ENCODE measurements around the gene HLA-A. TPM values are rescaled to one million over a fixed set of nuclear protein-coding genes. Genes with fewer than 3 reads are reported as not detected.
"Not testable (repeated sequence)": the region's sequence is repeated elsewhere in the genome, so short reads cannot be mapped to it uniquely, and the experiment has no call there.

The HLA-A gene
- total RNA-seq, 2 donors from 2014 or later, result 1,261 to 1,795 TPM

GRCh38 chr6:29924731-29925130 is 17.6 kb upstream of the HLA-A start:
- no peaks in the 10 kb centered on the region for H3K9me3 Mint-ChIP-seq
- peaks cover 50% of the 10 kb centered on the region for H3K4me1 Mint-ChIP-seq (ENCODE audit: low read depth)
- peak; percentile 25 to 62 for DNase-seq
- no peaks in the 10 kb centered on the region for H3K27me3 Mint-ChIP-seq (ENCODE audit: low read depth)
- H3K27ac Mint-ChIP-seq, result peak overlapping the region; percentile 66
- peak overlapping the region; percentile 59 to 84 for H3K4me3 Mint-ChIP-seq
- peaks cover 2 to 3% of the 10 kb centered on the region in 2 donors for H3K36me3 Mint-ChIP-seq (ENCODE audit: insufficient read depth in 2 of 2)
- ATAC-seq (replicated peaks in 1 of 2), result peak; percentile 27 to 59

GRCh38 chr6:29925321-29925720 is 17.0 kb upstream of the HLA-A start:
- no peaks in the 10 kb centered on the region for H3K9me3 Mint-ChIP-seq
- H3K4me3 Mint-ChIP-seq, result peak overlapping the region; percentile 87 to 94
- no peak for DNase-seq
- H3K4me1 Mint-ChIP-seq (ENCODE audit: low read depth), result peaks cover 53% of the 10 kb centered on the region
- ATAC-seq (replicated peaks in 1 of 2), result no peak
- no peaks in the 10 kb centered on the region for H3K27me3 Mint-ChIP-seq (ENCODE audit: low read depth)
- H3K27ac Mint-ChIP-seq, result peak overlapping the region; percentile 48
- peaks cover 2 to 3% of the 10 kb centered on the region in 2 donors for H3K36me3 Mint-ChIP-seq (ENCODE audit: insufficient read depth in 2 of 2)

GRCh38 chr6:29925727-29926412 is 16.5 kb upstream of the HLA-A start:
- DNase-seq (no peak), ATAC-seq (replicated peaks in 1 of 2) (peak in 1 of 2 donors; percentile 3)
- Mint-ChIP-seq H3K27ac (peak overlapping the region; percentile 91), H3K27me3 (ENCODE audit: low read depth) (no peaks in the 10 kb centered on the region), H3K4me1 (ENCODE audit: low read depth) (peaks cover 53% of the 10 kb centered on the region), H3K9me3 (no peaks in the 10 kb centered on the region), H3K4me3 (peak overlapping the region; percentile 87 to 94), H3K36me3 (ENCODE audit: insufficient read depth in 2 of 2) (peaks cover 2 to 3% of the 10 kb centered on the region in 2 donors)

GRCh38 chr6:29926413-29927274 is 15.7 kb upstream of the HLA-A start:
- ATAC-seq (replicated peaks in 1 of 2) (peak; percentile 90 to 94), DNase-seq (peak; percentile 86 to 87)
- H3K4me3 Mint-ChIP-seq, result peak overlapping the region; percentile 87 to 94
- peak overlapping the region; percentile 92 for H3K27ac Mint-ChIP-seq
- H3K4me1 Mint-ChIP-seq (ENCODE audit: low read depth), result peaks cover 53% of the 10 kb centered on the region
- H3K36me3 Mint-ChIP-seq (ENCODE audit: insufficient read depth in 2 of 2), result peaks cover 2 to 3% of the 10 kb centered on the region in 2 donors
- no peaks in the 10 kb centered on the region for H3K27me3 Mint-ChIP-seq (ENCODE audit: low read depth)
- no peaks in the 10 kb centered on the region for H3K9me3 Mint-ChIP-seq

GRCh38 chr6:29927275-29927569 is 15.1 kb upstream of the HLA-A start:
- ATAC-seq (replicated peaks in 1 of 2), result no peak
- H3K36me3 Mint-ChIP-seq (ENCODE audit: insufficient read depth in 2 of 2), result peaks cover 2 to 3% of the 10 kb centered on the region in 2 donors

GRCh38 chr6:29927841-29928388 is 14.4 kb upstream of the HLA-A start:
- Mint-ChIP-seq H3K4me1 (ENCODE audit: low read depth) (peaks cover 53% of the 10 kb centered on the region), H3K9me3 (no peaks in the 10 kb centered on the region), H3K36me3 (ENCODE audit: insufficient read depth in 2 of 2) (peaks cover 2 to 3% of the 10 kb centered on the region in 2 donors), H3K4me3 (peak overlapping the region; percentile 87 to 94), H3K27ac (peak overlapping the region; percentile 92), H3K27me3 (ENCODE audit: low read depth) (no peaks in the 10 kb centered on the region)
- no peak for ATAC-seq (replicated peaks in 1 of 2)
- no peak for DNase-seq

More at GRCh38 chr6:29927275-29927569, 15.1 kb upstream of the HLA-A start:
- H3K4me1 Mint-ChIP-seq (ENCODE audit: low read depth), result peaks cover 53% of the 10 kb centered on the region
- H3K9me3 Mint-ChIP-seq, result no peaks in the 10 kb centered on the region
- H3K27ac Mint-ChIP-seq, result peak overlapping the region; percentile 92
- no peaks in the 10 kb centered on the region for H3K27me3 Mint-ChIP-seq (ENCODE audit: low read depth)
- peak overlapping the region; percentile 87 to 94 for H3K4me3 Mint-ChIP-seq
- no peak for DNase-seq

- not testable (repeated sequence) for H3K27me3 Mint-ChIP-seq (ENCODE audit: low read depth); DNase-seq; ATAC-seq (replicated peaks in 1 of 2); H3K4me3 Mint-ChIP-seq; H3K27ac Mint-ChIP-seq; H3K9me3 Mint-ChIP-seq; H3K36me3 Mint-ChIP-seq (ENCODE audit: insufficient read depth in 2 of 2)
- peaks cover 41% of the 10 kb centered on the region for H3K4me1 Mint-ChIP-seq (ENCODE audit: low read depth)
These were observed 12.3 kb upstream of the HLA-A start for GRCh38 chr6:29930047-29930446.

DNA sequence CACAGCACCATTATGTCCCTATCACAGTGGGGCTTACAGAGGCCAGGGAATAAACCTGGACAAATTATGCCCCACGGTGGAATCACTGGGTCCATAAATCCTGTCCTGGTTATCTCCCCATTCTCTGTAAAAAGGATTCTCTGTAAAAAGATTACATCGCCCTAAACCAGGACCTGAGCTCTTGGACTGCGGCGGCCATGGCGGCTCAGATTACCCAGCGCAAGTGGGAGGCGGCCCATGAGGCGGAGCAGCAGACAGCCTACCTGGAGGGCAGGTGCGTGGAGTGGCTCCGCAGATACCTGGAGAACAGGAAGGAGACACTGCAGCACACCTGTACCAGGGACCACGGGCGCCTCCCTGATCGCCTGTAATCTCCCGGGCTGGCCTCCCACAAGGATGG is 8.4 kb upstream of the HLA-A start:
- peaks cover 0 to 3% of the 10 kb centered on the region in 2 donors for H3K36me3 Mint-ChIP-seq (ENCODE audit: insufficient read depth in 2 of 2)
- no peaks in the 10 kb centered on the region for H3K27me3 Mint-ChIP-seq (ENCODE audit: low read depth)
- no peak for ATAC-seq (replicated peaks in 1 of 2)
- peaks cover 8% of the 10 kb centered on the region for H3K4me1 Mint-ChIP-seq (ENCODE audit: low read depth)
- peaks cover 0 to 2% of the 10 kb centered on the region in 2 donors for H3K9me3 Mint-ChIP-seq
- H3K4me3 Mint-ChIP-seq, result no peak overlapping the region
- no peak overlapping the region for H3K27ac Mint-ChIP-seq
- DNase-seq, result no peak

GRCh38 chr6:29935273-29935955 is 6.9 kb upstream of the HLA-A start:
- H3K27me3 Mint-ChIP-seq (ENCODE audit: low read depth), result no peaks in the 10 kb centered on the region
- ATAC-seq (replicated peaks in 1 of 2) (peak in 1 of 2 donors; percentile 76), DNase-seq (no peak)
- H3K36me3 Mint-ChIP-seq (ENCODE audit: insufficient read depth in 2 of 2), result peaks cover 0 to 3% of the 10 kb centered on the region in 2 donors
- H3K4me3 Mint-ChIP-seq, result no peak overlapping the region
- H3K9me3 Mint-ChIP-seq, result peaks cover 0 to 2% of the 10 kb centered on the region in 2 donors
- H3K4me1 Mint-ChIP-seq (ENCODE audit: low read depth), result peaks cover 4% of the 10 kb centered on the region
- H3K27ac Mint-ChIP-seq, result no peak overlapping the region

GRCh38 chr6:29938746-29939508 is 3.4 kb upstream of the HLA-A start:
- H3K4me3 Mint-ChIP-seq, result peak overlapping the region in 1 of 2 donors; percentile 6
- H3K27me3 Mint-ChIP-seq (ENCODE audit: low read depth), result no peaks in the 10 kb centered on the region
- ATAC-seq (replicated peaks in 1 of 2), result no peak
- peaks cover 0 to 2% of the 10 kb centered on the region in 2 donors for H3K9me3 Mint-ChIP-seq
- peaks cover 20% of the 10 kb centered on the region for H3K4me1 Mint-ChIP-seq (ENCODE audit: low read depth)
- peaks cover 12 to 15% of the 10 kb centered on the region in 2 donors for H3K36me3 Mint-ChIP-seq (ENCODE audit: insufficient read depth in 2 of 2)
- no peak for DNase-seq
- H3K27ac Mint-ChIP-seq, result no peak overlapping the region

DNA sequence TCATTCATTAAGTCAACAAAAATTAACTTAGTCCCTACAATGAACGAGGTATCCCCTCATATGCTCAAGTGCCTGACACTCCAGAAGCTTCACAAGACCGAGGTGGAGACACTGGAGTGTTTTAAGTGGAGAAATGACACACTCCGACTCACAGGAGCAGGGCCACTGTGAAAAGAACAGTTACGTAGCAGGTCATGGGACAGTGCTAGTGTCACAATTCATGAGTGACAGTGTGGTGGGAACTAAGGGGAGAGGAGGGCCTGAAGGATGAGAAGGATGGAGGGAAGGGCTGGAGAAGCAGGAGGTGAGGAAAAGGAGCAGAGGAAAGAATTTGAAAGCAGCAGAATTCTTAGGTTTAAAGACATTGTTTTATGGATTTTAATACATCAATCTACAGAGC is 1.3 kb upstream of the HLA-A start:
- Mint-ChIP-seq H3K4me1 (ENCODE audit: low read depth) (peaks cover 40% of the 10 kb centered on the region), H3K27ac (peak overlapping the region; percentile 99), H3K36me3 (ENCODE audit: insufficient read depth in 2 of 2) (peaks cover 31 to 34% of the 10 kb centered on the region in 2 donors), H3K27me3 (ENCODE audit: low read depth) (no peaks in the 10 kb centered on the region), H3K4me3 (peak overlapping the region; percentile 96 to 98), H3K9me3 (peaks cover 0 to 2% of the 10 kb centered on the region in 2 donors)
- ATAC-seq (replicated peaks in 1 of 2) (no peak), DNase-seq (no peak)

GRCh38 chr6:29941471-29941870 is 861 bp upstream of the HLA-A start:
- Mint-ChIP-seq H3K4me3 (peak overlapping the region; percentile 96 to 98), H3K4me1 (ENCODE audit: low read depth) (peaks cover 44% of the 10 kb centered on the region), H3K27ac (peak overlapping the region; percentile 99), H3K27me3 (ENCODE audit: low read depth) (no peaks in the 10 kb centered on the region), H3K36me3 (ENCODE audit: insufficient read depth in 2 of 2) (peaks cover 34 to 38% of the 10 kb centered on the region in 2 donors), H3K9me3 (peaks cover 0 to 2% of the 10 kb centered on the region in 2 donors)
- ATAC-seq (replicated peaks in 1 of 2) (no peak), DNase-seq (no peak)
